Measurements from ENCODE around the gene PRRC1. TPM values are rescaled to one million over a fixed set of nuclear protein-coding genes. Genes with fewer than 3 reads are reported as not detected.

PRRC1 gene
- total and polyA plus RNA-seq, 2 donors from 2014 or later = 19.8 to 55.8 TPM

DNA sequence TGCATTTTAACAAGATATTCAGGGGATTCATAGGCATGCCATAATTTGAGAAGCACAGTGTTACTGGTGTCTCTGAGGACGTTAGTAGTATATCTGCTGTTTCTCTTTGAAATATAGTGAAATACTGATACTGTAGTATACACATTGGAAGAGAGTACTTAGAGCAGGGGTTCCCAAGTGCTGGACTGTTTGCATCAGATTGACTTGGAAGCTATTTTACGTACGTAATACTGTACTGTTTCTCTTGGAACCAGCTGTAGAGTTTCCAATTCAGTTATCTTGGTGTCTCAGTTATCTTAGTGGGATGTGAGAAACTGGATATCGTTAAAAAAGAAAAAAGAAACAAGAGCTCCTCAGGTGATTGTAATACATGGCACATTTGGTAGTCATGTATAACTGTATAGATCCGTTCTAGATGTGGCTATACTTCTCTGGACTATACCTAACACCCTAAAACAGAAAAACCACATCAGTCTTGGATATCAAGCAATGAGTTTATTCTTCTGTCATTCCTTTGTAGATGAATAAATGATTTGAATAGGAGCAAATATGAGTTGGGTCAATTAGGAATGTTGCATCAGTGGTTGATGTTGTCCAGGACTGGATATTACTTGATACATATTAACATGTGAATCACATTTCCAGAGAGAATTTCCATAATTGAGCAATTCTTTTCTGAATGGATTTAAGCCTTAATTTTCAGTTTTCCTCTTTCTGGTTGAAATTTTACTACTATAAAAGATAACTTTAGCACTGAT lies 33.4 kb downstream of the PRRC1 start:
- intact Hi-C loops (cut with DNase I) = no loop called here
- FAIRE-seq (no peak), DNase-seq (no peak)
- Histone ChIP-seq H3K4me1 (ENCODE audit: control insufficient read depth in 2 of 3, insufficient read depth in 2 of 3, low read depth in 1 of 3, low read length in 3 of 3) (no peaks in the 10 kb centered on the region), H3K27ac (ENCODE audit: low read depth in 2 of 2, low read length in 2 of 2) (no peak overlapping the region), H3K36me3 (ENCODE audit: control insufficient read depth in 2 of 3, insufficient read depth in 3 of 3, low read length in 3 of 3) (peaks cover 6 to 18% (median 16%) of the 10 kb centered on the region in 3 donors), H3K9me3 (ENCODE audit: control insufficient read depth in 2 of 3, insufficient read depth in 1 of 3, low read length in 3 of 3) (no peaks in the 10 kb centered on the region), H3K4me3 (ENCODE audit: low read length in 3 of 3) (no peak overlapping the region), H3K9ac (ENCODE audit: low read length in 3 of 3) (no peak overlapping the region), H3K27me3 (ENCODE audit: control insufficient read depth, insufficient read depth, low read length) (no peaks in the 10 kb centered on the region)
- TF ChIP-seq, protein P1, sequence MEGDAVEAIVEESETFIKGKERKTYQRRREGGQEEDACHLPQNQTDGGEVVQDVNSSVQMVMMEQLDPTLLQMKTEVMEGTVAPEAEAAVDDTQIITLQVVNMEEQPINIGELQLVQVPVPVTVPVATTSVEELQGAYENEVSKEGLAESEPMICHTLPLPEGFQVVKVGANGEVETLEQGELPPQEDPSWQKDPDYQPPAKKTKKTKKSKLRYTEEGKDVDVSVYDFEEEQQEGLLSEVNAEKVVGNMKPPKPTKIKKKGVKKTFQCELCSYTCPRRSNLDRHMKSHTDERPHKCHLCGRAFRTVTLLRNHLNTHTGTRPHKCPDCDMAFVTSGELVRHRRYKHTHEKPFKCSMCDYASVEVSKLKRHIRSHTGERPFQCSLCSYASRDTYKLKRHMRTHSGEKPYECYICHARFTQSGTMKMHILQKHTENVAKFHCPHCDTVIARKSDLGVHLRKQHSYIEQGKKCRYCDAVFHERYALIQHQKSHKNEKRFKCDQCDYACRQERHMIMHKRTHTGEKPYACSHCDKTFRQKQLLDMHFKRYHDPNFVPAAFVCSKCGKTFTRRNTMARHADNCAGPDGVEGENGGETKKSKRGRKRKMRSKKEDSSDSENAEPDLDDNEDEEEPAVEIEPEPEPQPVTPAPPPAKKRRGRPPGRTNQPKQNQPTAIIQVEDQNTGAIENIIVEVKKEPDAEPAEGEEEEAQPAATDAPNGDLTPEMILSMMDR (IDR thresholded peaks at IDR 0.05; ENCODE audit: borderline replicate concordance, extremely low read depth, insufficient read depth) = no peak

DNA sequence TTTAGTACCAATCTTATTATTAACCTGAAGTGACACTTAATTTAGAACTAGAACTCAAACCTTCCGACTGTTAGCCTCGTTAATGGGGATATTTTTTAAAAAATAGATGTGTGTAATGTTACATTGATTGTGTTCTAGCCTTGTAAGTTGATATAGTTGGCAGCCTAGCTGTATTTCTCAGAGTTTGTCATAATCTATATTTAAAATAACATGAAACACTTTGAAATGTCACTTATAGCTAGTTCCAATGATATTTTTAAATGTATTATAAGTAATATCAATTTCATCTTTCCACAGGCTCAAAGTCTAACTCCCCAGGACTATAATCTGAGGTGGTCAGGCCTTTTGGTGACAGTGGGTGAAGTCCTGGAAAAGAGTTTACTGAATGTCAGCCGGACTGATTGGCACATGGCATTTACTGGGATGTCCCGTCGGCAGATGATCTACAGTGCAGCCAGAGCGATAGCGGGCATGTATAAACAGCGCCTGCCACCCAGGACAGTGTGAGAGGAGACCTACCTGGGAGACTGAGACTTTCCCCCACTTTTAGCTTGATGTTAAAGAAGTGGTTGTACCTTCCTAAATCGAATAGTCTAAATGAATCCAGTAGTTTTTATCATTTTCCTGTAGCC lies 34.1 kb downstream of the PRRC1 start:
- H3K27ac ChIP-seq (ENCODE audit: low read depth in 2 of 2, low read length in 2 of 2) = no peak overlapping the region
- DNase-seq (no peak), FAIRE-seq (no peak)
- no peaks in the 10 kb centered on the region for H3K27me3 ChIP-seq (ENCODE audit: control insufficient read depth, insufficient read depth, low read length)
- no peaks in the 10 kb centered on the region for H3K4me1 ChIP-seq (ENCODE audit: control insufficient read depth in 2 of 3, insufficient read depth in 2 of 3, low read depth in 1 of 3, low read length in 3 of 3)
- TF ChIP-seq, protein P1 (IDR thresholded peaks at IDR 0.05; ENCODE audit: borderline replicate concordance, extremely low read depth, insufficient read depth) = no peak
- H3K4me3 ChIP-seq (ENCODE audit: low read length in 3 of 3) = no peak overlapping the region
- no peaks in the 10 kb centered on the region for H3K9me3 ChIP-seq (ENCODE audit: control insufficient read depth in 2 of 3, insufficient read depth in 1 of 3, low read length in 3 of 3)
- H3K36me3 ChIP-seq (ENCODE audit: control insufficient read depth in 2 of 3, insufficient read depth in 3 of 3, low read length in 3 of 3) = peaks cover 6 to 18% (median 16%) of the 10 kb centered on the region in 3 donors
- intact Hi-C loops (cut with DNase I) = no loop called here
- no peak overlapping the region for H3K9ac ChIP-seq (ENCODE audit: low read length in 3 of 3)

DNA sequence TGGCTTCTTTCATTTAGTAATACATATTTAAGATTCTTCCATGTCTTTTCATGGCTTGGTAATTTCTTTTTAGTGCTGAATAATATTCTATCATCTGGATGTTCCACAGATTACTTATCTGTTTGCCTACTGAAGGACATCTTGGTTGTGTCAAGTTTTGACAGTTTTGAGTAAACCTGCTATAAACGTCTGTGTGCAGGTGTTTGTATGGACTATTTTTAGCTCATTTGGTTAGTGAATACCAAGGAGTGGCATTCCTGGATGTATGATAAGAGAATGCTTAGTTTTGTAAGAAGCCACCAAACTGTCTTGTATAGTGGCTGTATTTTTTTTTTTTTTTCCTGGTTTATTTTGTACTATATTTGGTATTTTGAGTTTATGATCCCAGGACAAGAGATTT lies 38.4 kb downstream of the PRRC1 start:
- Histone ChIP-seq H3K4me1 (ENCODE audit: control insufficient read depth in 2 of 3, insufficient read depth in 2 of 3, low read depth in 1 of 3, low read length in 3 of 3) (no peaks in the 10 kb centered on the region), H3K9ac (ENCODE audit: low read length in 3 of 3) (no peak overlapping the region), H3K4me3 (ENCODE audit: low read length in 3 of 3) (no peak overlapping the region), H3K27ac (ENCODE audit: low read depth in 2 of 2, low read length in 2 of 2) (no peak overlapping the region), H3K9me3 (ENCODE audit: control insufficient read depth in 2 of 3, insufficient read depth in 1 of 3, low read length in 3 of 3) (no peaks in the 10 kb centered on the region), H3K27me3 (ENCODE audit: control insufficient read depth, insufficient read depth, low read length) (no peaks in the 10 kb centered on the region), H3K36me3 (ENCODE audit: control insufficient read depth in 2 of 3, insufficient read depth in 3 of 3, low read length in 3 of 3) (peaks cover 6 to 16% (median 14%) of the 10 kb centered on the region in 3 donors)
- FAIRE-seq = no peak
- TF ChIP-seq, protein P1 (IDR thresholded peaks at IDR 0.05; ENCODE audit: borderline replicate concordance, extremely low read depth, insufficient read depth) = no peak
- intact Hi-C loops (cut with DNase I) = no loop called here
- DNase-seq = no peak
